Ovary (tissue), 3 donors: ENCODE data around the gene SHISA2.

Experiments used
- EP300 ChIP-seq: sonication (generic); formaldehyde crosslinking; IDR thresholded peaks from one replicate; pipeline ENCODE4 v1.6.1; 2017; ENCODE audit warnings: antibody characterized with exemption
- TF ChIP-seq, protein P1 (sequence below), 3 donors: fragments of 450-650 bp in 2 of 3; fragments of 200-600 bp in 1 of 3; IDR thresholded peaks; one replicate each; pipeline versions ENCODE4 v1.5.1 to v1.8.0; 2016 to 2022; ENCODE audit warnings: antibody characterized with exemption in 3 of 3, mild to moderate bottlenecking in 1 of 3
- donor health status: DM: no; HTN: no; CAD: no.

DNA sequence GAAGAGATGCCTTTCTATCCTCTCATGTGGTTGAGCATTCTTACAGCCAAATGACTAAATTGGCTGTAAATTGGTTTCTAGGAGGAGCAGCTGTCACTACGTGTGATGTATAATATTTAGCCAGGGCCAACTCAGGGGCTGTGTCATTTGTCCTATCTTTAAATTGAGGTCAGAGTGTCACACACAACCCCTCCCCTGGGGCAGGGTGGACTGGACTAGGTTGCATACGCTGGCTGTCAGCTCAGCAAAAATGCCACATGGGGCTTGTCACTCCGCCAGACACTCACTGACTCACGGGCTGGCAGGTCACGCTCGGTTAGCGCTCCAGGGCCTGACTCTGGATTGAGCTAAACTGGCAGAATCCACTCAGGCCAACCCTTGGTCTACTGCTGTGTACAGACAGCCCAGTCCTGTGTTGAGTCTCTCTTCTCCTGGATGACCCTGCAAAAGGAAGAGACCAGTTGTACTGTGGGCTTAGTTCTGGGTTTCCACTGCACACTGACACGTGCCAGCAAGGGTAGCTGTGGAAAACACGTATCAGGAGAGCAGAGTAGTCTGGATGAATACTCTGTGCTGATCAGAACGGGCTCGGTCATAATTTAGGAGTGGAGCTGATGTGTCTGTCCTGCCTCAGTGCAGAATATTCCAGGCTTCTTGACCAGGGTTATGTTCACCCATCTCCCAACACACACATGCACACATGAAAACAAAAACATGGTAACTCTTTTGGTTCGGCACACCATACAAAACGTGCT, 29.1 kb downstream of the SHISA2 start:
- TF ChIP-seq, protein P1, sequence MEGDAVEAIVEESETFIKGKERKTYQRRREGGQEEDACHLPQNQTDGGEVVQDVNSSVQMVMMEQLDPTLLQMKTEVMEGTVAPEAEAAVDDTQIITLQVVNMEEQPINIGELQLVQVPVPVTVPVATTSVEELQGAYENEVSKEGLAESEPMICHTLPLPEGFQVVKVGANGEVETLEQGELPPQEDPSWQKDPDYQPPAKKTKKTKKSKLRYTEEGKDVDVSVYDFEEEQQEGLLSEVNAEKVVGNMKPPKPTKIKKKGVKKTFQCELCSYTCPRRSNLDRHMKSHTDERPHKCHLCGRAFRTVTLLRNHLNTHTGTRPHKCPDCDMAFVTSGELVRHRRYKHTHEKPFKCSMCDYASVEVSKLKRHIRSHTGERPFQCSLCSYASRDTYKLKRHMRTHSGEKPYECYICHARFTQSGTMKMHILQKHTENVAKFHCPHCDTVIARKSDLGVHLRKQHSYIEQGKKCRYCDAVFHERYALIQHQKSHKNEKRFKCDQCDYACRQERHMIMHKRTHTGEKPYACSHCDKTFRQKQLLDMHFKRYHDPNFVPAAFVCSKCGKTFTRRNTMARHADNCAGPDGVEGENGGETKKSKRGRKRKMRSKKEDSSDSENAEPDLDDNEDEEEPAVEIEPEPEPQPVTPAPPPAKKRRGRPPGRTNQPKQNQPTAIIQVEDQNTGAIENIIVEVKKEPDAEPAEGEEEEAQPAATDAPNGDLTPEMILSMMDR (IDR thresholded peaks at IDR 0.05): no peak
- TF ChIP-seq EP300: no peak
